ENCODE results near the gene MCFD2. TPM values are rescaled to one million over a fixed set of nuclear protein-coding genes. Genes with fewer than 3 reads are reported as not detected.

MCFD2 gene
- total RNA-seq, 1 donor from 2014 or later = 33.0 TPM

DNA sequence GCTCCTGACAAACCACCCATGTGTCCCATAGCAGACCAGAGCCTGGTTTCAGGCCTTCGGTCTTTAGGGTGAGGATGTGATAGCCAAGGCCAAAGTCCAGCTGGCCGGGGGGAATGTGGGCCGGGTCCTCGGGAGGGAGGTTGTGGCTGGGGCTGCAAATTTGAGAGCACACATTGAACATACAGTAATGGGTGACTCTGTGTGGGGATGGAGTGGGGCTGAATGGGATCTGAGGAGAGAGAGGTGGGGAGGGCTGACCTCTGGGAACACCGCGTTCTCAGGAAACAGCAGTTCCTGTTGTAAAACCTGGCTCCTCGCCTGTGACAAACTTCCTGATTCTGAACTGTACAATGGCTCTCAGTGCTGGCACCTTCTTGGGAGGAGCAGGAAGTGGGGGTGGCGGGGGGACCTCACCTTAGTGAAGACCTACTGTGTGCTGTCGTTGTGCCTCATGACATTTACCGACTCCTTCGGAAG is 48.8 kb downstream of the MCFD2 start:
- no peak for DNase-seq
- no peak overlapping the region for H3K4me3 Mint-ChIP-seq (ENCODE audit: unreplicated experiment)
- peaks cover 2% of the 10 kb centered on the region for H3K4me1 Mint-ChIP-seq (ENCODE audit: low read depth, unreplicated experiment)
- TF ChIP-seq, protein P1, sequence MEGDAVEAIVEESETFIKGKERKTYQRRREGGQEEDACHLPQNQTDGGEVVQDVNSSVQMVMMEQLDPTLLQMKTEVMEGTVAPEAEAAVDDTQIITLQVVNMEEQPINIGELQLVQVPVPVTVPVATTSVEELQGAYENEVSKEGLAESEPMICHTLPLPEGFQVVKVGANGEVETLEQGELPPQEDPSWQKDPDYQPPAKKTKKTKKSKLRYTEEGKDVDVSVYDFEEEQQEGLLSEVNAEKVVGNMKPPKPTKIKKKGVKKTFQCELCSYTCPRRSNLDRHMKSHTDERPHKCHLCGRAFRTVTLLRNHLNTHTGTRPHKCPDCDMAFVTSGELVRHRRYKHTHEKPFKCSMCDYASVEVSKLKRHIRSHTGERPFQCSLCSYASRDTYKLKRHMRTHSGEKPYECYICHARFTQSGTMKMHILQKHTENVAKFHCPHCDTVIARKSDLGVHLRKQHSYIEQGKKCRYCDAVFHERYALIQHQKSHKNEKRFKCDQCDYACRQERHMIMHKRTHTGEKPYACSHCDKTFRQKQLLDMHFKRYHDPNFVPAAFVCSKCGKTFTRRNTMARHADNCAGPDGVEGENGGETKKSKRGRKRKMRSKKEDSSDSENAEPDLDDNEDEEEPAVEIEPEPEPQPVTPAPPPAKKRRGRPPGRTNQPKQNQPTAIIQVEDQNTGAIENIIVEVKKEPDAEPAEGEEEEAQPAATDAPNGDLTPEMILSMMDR (IDR thresholded peaks at IDR 0.05; ENCODE audit: partially characterized antibody, unreplicated experiment) = no peak
- peaks cover 4% of the 10 kb centered on the region for H3K27me3 Mint-ChIP-seq (ENCODE audit: unreplicated experiment)
- peaks cover 5% of the 10 kb centered on the region for H3K9me3 Mint-ChIP-seq (ENCODE audit: unreplicated experiment)
- H3K36me3 Mint-ChIP-seq (ENCODE audit: unreplicated experiment) = peaks cover 24% of the 10 kb centered on the region
- H3K27ac Mint-ChIP-seq (ENCODE audit: unreplicated experiment) = no peak overlapping the region

DNA sequence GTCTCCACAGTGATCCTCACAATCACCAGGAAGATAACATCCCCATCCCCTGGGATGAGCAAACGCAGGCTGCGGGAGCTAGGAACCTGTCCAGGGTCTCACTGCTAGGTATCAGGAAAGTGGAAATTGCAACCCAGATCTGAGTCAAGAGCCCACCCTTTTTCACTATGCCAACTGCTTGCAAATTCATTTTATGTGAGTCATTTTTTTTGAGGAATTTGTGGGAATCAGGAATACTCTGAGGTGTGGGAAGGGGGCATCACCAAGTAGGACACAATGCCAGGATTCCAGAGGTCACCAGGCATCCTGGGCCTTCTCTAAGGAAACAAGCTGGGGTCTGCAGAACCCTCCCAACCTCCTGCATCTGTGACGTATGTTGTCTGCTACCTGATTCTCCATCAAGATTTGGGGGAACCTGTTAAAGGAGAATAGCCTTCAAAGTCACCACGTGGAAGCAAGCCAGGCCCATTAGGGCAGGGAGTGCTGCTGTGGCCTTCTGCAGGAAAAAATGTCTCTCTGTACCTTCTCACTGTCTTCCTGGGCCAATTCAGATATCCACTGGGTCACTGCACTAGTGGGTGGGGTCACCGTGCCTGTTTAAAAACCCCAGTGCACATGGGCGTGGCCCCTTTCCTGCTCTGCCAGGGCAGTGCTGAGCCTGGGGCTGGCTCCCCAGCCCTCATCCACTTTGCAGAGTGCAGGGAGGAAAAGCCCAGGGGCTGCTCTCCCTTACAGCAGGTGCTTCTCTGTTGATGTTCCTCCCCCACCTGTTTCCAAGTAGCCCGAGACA is 50.2 kb downstream of the MCFD2 start:
- Mint-ChIP-seq H3K27me3 (ENCODE audit: unreplicated experiment) (peaks cover 4% of the 10 kb centered on the region), H3K27ac (ENCODE audit: unreplicated experiment) (no peak overlapping the region), H3K9me3 (ENCODE audit: unreplicated experiment) (peaks cover 6% of the 10 kb centered on the region), H3K4me3 (ENCODE audit: unreplicated experiment) (no peak overlapping the region), H3K4me1 (ENCODE audit: low read depth, unreplicated experiment) (no peaks in the 10 kb centered on the region), H3K36me3 (ENCODE audit: unreplicated experiment) (peaks cover 22% of the 10 kb centered on the region)
- no peak for DNase-seq
- TF ChIP-seq, protein P1 (IDR thresholded peaks at IDR 0.05; ENCODE audit: partially characterized antibody, unreplicated experiment) = no peak

DNA sequence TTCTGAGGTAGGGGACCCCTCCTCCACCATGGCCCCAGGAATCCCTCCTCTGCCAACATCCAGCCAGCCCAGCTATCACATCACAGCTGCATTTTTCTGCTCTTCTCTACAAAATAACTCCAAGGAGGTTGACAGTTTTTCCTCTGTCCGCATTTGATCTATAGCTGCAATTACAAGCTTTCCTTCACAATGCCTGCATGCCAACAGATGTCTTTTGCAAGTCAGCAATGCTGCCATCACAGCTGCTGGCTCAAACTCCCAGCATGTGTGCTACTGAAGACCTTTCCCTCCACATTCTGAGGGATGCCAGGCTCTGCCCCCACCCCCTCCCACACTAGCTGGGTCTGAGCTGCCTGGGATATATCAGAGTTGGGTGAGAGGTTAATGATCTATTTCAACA is 51.7 kb downstream of the MCFD2 start:
- no peak overlapping the region for H3K27ac Mint-ChIP-seq (ENCODE audit: unreplicated experiment)
- peaks cover 6% of the 10 kb centered on the region for H3K9me3 Mint-ChIP-seq (ENCODE audit: unreplicated experiment)
- TF ChIP-seq, protein P1 (IDR thresholded peaks at IDR 0.05; ENCODE audit: partially characterized antibody, unreplicated experiment) = no peak

DNA sequence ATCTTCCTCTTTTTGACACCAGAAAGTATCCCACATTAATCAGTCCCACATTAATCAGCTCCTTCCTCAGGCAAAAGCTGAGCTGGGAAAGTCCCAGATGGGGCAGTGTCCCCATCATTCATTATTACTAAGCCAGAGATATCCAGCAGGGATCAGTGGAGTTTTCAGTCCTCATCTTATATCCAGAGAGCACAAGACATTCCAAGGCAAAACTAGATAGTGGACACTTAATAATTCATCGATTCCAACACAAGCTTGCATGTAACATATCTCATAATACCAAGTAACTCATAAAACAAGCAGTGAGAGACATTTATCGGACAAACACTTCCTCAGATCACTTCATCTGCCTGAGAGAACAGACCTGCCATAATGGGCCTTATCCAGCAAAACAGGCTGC is 53.1 kb downstream of the MCFD2 start:
- H3K27ac Mint-ChIP-seq (ENCODE audit: unreplicated experiment) = no peak overlapping the region
- H3K27me3 Mint-ChIP-seq (ENCODE audit: unreplicated experiment) = peaks cover 6% of the 10 kb centered on the region
- H3K4me1 Mint-ChIP-seq (ENCODE audit: low read depth, unreplicated experiment) = peaks cover 11% of the 10 kb centered on the region
- TF ChIP-seq, protein P1 (IDR thresholded peaks at IDR 0.05; ENCODE audit: partially characterized antibody, unreplicated experiment) = no peak
- peaks cover 22% of the 10 kb centered on the region for H3K36me3 Mint-ChIP-seq (ENCODE audit: unreplicated experiment)
- H3K9me3 Mint-ChIP-seq (ENCODE audit: unreplicated experiment) = peaks cover 6% of the 10 kb centered on the region
- DNase-seq = no peak
- no peak overlapping the region for H3K4me3 Mint-ChIP-seq (ENCODE audit: unreplicated experiment)

More for the DNA sequence above, 51.7 kb downstream of the MCFD2 start:
- H3K27me3 Mint-ChIP-seq (ENCODE audit: unreplicated experiment) = peaks cover 6% of the 10 kb centered on the region
- H3K4me3 Mint-ChIP-seq (ENCODE audit: unreplicated experiment) = no peak overlapping the region
- peaks cover 8% of the 10 kb centered on the region for H3K4me1 Mint-ChIP-seq (ENCODE audit: low read depth, unreplicated experiment)
- peaks cover 22% of the 10 kb centered on the region for H3K36me3 Mint-ChIP-seq (ENCODE audit: unreplicated experiment)
- no peak for DNase-seq

DNA sequence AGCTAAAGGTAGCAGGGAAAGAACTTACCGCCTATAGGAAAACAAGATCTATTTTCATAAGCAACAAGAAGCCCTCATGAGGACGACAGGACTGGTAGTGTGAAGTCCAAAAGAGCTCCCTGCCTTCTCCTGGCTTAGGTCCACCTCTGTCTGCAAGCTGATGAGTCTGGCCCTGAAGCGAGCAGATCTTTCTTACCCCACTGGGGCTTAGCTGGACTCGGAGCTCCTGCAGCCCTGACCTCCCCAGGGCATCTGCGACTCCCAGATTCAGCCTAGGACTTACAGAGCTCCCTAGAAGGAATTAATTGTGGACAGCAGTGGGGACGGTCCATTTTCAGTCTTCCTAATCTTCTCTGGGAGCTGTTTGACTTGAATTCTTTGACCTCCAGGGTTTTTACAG is 53.7 kb downstream of the MCFD2 start:
- Mint-ChIP-seq H3K36me3 (ENCODE audit: unreplicated experiment) (peaks cover 22% of the 10 kb centered on the region), H3K9me3 (ENCODE audit: unreplicated experiment) (peaks cover 6% of the 10 kb centered on the region), H3K4me3 (ENCODE audit: unreplicated experiment) (no peak overlapping the region), H3K27ac (ENCODE audit: unreplicated experiment) (no peak overlapping the region), H3K4me1 (ENCODE audit: low read depth, unreplicated experiment) (peaks cover 11% of the 10 kb centered on the region), H3K27me3 (ENCODE audit: unreplicated experiment) (peaks cover 6% of the 10 kb centered on the region)
- no peak for DNase-seq
- TF ChIP-seq, protein P1 (IDR thresholded peaks at IDR 0.05; ENCODE audit: partially characterized antibody, unreplicated experiment) = no peak

Measured in glutamatergic neuron (in vitro differentiated cells).